ENCODE results near the gene GSTP1. TPM values are rescaled to one million over a fixed set of nuclear protein-coding genes. Genes with fewer than 3 reads are reported as not detected.
"Not testable (repeated sequence)": the region's sequence is repeated elsewhere in the genome, so short reads cannot be mapped to it uniquely, and the experiment has no call there.

Gene GSTP1
- total and polyA plus RNA-seq, 3 donors from 2014 or later: 117 to 211 (median 201) TPM

DNA sequence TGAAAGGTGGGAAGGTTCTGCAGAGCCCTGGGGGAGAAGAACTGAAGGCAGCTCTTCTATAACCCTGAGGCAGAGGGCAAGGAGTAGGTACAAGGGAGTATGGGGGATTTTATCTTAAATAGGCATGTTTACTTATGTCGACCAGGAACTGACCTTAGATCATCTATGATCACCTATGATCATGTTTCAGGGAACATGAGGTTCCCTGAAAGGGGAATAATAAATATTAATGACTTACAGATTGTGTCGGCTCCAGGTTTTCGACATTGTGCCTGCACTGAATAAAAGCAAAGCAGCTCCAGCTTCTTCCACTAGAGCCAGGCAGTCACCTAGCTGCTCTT lies 9.9 kb downstream of the GSTP1 start:
- Histone ChIP-seq H3K36me3 (ENCODE audit: low read depth, missing control alignments) (no peaks in the 10 kb centered on the region), H3K4me3 (no peak overlapping the region), H3K4me1 (no peaks in the 10 kb centered on the region), H3K27ac (no peak overlapping the region), H3K9me3 (no peaks in the 10 kb centered on the region), H3K27me3 (no peaks in the 10 kb centered on the region)
- no peak for TF ChIP-seq POLR2A (IDR thresholded peaks at IDR 0.05)
- TF ChIP-seq, protein P1, sequence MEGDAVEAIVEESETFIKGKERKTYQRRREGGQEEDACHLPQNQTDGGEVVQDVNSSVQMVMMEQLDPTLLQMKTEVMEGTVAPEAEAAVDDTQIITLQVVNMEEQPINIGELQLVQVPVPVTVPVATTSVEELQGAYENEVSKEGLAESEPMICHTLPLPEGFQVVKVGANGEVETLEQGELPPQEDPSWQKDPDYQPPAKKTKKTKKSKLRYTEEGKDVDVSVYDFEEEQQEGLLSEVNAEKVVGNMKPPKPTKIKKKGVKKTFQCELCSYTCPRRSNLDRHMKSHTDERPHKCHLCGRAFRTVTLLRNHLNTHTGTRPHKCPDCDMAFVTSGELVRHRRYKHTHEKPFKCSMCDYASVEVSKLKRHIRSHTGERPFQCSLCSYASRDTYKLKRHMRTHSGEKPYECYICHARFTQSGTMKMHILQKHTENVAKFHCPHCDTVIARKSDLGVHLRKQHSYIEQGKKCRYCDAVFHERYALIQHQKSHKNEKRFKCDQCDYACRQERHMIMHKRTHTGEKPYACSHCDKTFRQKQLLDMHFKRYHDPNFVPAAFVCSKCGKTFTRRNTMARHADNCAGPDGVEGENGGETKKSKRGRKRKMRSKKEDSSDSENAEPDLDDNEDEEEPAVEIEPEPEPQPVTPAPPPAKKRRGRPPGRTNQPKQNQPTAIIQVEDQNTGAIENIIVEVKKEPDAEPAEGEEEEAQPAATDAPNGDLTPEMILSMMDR (IDR thresholded peaks at IDR 0.05): no peak
- WGBS, 2 donors: 71 to 79% methylated on average over 3 of the region's 3 CpGs
- no peak for DNase-seq
- intact Hi-C loops (cut with DNase I; ENCODE audit: low total_unique reads): no loop called here

- intact Hi-C loops (cut with DNase I; ENCODE audit: low total_unique reads): no loop called here
- Histone ChIP-seq H3K27me3 (no peaks in the 10 kb centered on the region), H3K36me3 (ENCODE audit: low read depth, missing control alignments) (no peaks in the 10 kb centered on the region), H3K4me1 (no peaks in the 10 kb centered on the region), H3K9me3 (no peaks in the 10 kb centered on the region), H3K4me3 (no peak overlapping the region), H3K27ac (no peak overlapping the region)
- TF ChIP-seq POLR2A (IDR thresholded peaks at IDR 0.05): no peak
- TF ChIP-seq, protein P1 (IDR thresholded peaks at IDR 0.05): no peak
- no peak for DNase-seq
- WGBS, 2 donors: 70 to 77% methylated on average over 3 of the region's 3 CpGs
Observed at GRCh38 chr11:67594480-67594879, 10.9 kb downstream of the GSTP1 start.

DNA sequence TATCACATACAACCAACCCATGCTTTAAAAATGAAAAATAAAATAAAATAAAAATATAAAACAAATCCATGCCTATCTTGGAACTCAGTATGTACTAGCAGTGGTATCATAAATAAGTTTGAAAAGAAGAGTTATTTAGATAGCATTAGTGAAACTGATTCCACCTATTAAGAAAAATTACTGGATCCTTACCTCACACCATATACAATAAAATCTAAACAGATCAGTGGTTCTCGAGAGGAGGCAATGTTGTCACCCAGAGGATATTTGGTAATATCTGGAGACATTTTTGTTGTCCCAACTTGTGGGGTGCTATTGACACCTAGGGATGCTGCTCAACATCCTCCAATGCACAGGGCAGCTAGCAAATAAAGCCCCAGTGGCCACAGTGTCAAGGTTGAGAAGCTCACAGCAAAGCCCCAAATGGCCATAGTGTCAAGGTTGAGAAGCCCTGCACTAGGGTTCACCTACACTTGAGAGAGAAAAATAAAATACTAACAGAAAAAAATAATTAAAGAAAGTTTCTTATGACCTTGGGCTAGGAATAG lies 13.2 kb downstream of the GSTP1 start:
- Histone ChIP-seq H3K4me1 (no peaks in the 10 kb centered on the region), H3K36me3 (ENCODE audit: low read depth, missing control alignments) (no peaks in the 10 kb centered on the region), H3K4me3 (no peak overlapping the region), H3K27me3 (no peaks in the 10 kb centered on the region), H3K9me3 (no peaks in the 10 kb centered on the region), H3K27ac (no peak overlapping the region)
- DNase-seq: no peak
- TF ChIP-seq POLR2A (IDR thresholded peaks at IDR 0.05): no peak
- TF ChIP-seq, protein P1 (IDR thresholded peaks at IDR 0.05): no peak
- intact Hi-C loops (cut with DNase I; ENCODE audit: low total_unique reads): no loop called here
- 83 to 94% methylated on average over 1 of the region's 1 CpG for WGBS, 2 donors

DNA sequence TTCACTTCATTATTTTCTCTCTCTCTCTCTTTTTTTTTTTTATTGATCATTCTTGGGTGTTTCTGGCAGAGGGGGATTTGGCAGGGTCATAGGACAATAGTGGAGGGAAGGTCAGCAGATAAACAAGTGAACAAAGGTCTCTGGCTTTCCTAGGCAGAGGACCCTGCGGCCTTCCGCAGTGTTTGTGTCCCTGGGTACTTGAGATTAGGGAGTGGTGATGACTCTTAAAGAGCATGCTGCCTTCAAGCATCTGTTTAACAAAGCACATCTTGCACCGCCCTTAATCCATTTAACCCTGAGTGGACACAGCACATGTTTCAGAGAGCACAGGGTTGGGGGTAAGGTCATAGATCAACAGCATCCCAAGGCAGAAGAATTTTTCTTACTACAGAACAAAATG lies 13.8 kb downstream of the GSTP1 start:
- H3K27me3 ChIP-seq; H3K4me3 ChIP-seq; H3K4me1 ChIP-seq; H3K9me3 ChIP-seq; H3K27ac ChIP-seq; DNase-seq; intact Hi-C loops (cut with DNase I; ENCODE audit: low total_unique reads); H3K36me3 ChIP-seq (ENCODE audit: low read depth, missing control alignments): not testable (repeated sequence)
- 88 to 91% methylated on average over 3 of the region's 3 CpGs for WGBS, 2 donors

GRCh38 chr11:67597963-67598362 lies 14.4 kb downstream of the GSTP1 start:
- H3K4me1 ChIP-seq; H3K4me3 ChIP-seq; H3K36me3 ChIP-seq (ENCODE audit: low read depth, missing control alignments); H3K9me3 ChIP-seq; H3K27me3 ChIP-seq; DNase-seq; H3K27ac ChIP-seq; intact Hi-C loops (cut with DNase I; ENCODE audit: low total_unique reads): not testable (repeated sequence)
- WGBS, 2 donors: 90% methylated on average over 10 to 17 of the region's 26 CpGs

DNA sequence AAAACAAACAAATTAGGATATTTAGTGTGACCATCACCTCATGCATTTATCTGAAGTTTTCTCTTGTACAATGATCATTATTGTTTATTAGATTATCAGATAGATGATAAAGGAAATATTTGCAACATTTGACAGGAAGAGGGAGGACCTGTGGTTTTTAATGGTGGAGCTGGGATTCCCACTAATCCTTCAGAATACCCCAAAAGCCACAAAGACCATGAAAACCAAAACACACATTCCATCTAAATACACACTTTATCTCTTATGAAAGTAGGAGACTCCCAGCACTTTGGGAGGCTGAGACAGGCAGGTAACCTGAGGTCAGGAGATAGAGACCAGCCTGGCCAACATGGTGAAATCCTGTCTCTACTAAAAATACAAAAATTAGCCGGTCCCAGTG lies 15.5 kb downstream of the GSTP1 start:
- Histone ChIP-seq H3K27me3 (no peaks in the 10 kb centered on the region), H3K27ac (no peak overlapping the region), H3K36me3 (ENCODE audit: low read depth, missing control alignments) (no peaks in the 10 kb centered on the region), H3K4me3 (no peak overlapping the region), H3K9me3 (no peaks in the 10 kb centered on the region), H3K4me1 (no peaks in the 10 kb centered on the region)
- intact Hi-C loops (cut with DNase I; ENCODE audit: low total_unique reads): no loop called here
- DNase-seq: no peak
- TF ChIP-seq, protein P1 (IDR thresholded peaks at IDR 0.05): no peak
- TF ChIP-seq POLR2A (IDR thresholded peaks at IDR 0.05): no peak
- WGBS, 2 donors: 86 to 100% methylated on average over 1 of the region's 1 CpG

Measured in testis (tissue), 3 donors.